Stimulated activated CD8-positive, alpha-beta memory T cell treated with anti-CD3 and anti-CD28 coated beads, Interleukin-7, amount 100 ng/mL, for 48 hours (primary cell): ENCODE results near the gene MUC2.

Experiments used
- DNase-seq, 2 donors: peaks; one replicate each; pipeline ENCODE4 v3.0.0-alpha.2; 2020; ENCODE audit warnings: low read depth in 1 of 2; ENCODE audit errors: extremely low read depth in 1 of 2

The MUC2 gene

GRCh38 chr11:1074244-1075221 lies at the start of gene MUC2:
TSS of gene MUC2 (plus strand) at chr11:1074874.
- DNase-seq: no peak

- DNase-seq: no peak
Observed at GRCh38 chr11:1025410-1026162, 49.1 kb upstream of the MUC2 start.

- DNase-seq: no peak
Observed at GRCh38 chr11:1026163-1026450, 48.6 kb upstream of the MUC2 start.

- no peak for DNase-seq
Observed at GRCh38 chr11:1026641-1027482, 47.8 kb upstream of the MUC2 start.

- no peak for DNase-seq
Observed at GRCh38 chr11:1027483-1028290, 47.0 kb upstream of the MUC2 start.

DNA sequence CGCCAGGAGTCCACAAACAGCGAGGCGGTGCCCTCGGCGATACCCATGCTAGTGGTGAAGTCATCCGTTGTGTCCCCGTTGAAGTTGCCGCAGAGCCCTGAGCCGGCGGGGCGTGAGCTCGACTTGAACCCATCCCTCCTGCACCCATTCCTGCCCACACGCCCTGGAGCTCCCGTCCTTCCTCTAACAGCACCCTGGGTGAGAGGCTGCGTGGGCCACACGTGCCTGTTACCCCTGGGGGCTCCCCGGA lies 46.5 kb upstream of the MUC2 start:
- no peak for DNase-seq

DNA sequence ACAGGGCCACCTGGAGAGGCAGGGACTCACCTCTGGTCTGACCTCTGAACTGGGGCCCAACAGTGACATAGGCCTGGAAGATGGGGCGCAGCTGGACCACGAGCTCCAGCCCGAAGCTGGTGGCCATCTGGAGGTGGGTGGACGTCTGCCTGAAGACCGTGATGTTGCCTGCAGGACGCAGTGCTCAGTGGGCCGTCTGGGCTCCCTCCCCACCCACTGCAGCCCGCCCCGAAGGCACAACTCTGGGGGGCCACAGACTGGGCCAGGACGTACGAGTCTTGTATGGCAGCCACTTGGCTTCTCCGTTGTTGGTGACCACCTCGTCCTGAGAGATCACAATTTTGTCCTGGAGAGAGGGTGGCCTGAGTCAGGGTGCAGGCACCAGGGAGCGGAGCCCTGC lies 46.1 kb upstream of the MUC2 start:
- no peak for DNase-seq

- no peak for DNase-seq
Observed at GRCh38 chr11:1029051-1029450, 45.6 kb upstream of the MUC2 start.

- DNase-seq: no peak
Observed at GRCh38 chr11:1029654-1030053, 45.0 kb upstream of the MUC2 start.

GRCh38 chr11:1030086-1030485 lies 44.6 kb upstream of the MUC2 start:
- no peak for DNase-seq

DNA sequence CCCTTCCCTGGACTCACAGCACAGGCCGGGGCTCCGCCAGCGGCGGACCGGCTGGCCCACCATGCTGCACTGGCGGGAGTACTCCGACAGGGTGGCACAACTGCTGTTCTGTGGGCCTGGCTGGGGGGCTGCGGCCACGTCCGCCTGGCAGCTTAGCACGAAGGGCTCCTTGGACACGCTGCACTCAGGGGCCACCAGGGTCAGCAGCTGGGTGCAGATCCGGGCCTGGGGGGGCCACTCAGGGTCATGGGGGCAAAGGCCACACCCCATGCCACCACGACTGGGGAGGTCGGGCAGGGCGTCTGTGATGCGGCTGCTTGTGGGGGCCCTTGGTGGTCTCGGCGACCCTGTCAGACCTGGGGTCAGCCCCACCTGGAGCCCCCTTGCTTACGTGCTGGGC lies 44.1 kb upstream of the MUC2 start:
- DNase-seq: no peak

DNA sequence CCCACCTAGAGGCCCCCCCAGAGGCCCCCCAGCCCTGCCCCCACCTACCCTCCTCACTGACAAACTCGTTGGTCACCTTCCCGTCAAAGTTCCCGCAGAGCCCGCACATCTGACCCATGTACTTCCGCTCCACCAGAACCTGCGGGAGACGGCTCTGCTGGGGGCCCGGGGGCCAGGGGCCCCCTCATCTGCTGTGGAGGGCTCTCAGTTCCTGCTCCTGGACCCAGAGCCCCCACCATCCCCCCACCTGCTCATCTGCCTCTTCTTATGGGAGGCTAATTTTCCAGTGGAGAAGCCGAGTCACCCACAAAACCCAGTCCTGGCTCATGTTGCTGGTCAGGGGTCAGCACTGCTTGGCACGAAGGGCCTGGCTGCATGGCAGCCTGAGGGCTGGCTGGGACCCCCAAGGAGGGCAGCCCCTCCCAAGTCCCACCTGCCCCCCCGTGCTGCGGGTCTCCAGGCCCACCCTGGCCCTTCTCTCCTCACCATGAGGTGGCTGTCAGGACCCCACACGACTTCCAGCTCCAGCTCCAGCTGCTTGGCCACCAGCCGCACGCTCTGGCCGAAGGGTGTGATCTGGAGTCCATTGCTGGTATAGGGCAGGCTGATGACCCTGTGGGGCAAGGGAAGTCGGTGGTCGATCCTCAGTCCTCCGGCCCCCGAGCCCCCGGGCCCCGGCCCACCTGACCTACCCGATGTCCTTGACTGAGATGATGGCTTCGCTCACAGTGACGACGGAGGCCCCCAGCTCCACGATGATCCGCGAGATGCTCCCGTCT lies 43.4 kb upstream of the MUC2 start:
- no peak for DNase-seq

DNA sequence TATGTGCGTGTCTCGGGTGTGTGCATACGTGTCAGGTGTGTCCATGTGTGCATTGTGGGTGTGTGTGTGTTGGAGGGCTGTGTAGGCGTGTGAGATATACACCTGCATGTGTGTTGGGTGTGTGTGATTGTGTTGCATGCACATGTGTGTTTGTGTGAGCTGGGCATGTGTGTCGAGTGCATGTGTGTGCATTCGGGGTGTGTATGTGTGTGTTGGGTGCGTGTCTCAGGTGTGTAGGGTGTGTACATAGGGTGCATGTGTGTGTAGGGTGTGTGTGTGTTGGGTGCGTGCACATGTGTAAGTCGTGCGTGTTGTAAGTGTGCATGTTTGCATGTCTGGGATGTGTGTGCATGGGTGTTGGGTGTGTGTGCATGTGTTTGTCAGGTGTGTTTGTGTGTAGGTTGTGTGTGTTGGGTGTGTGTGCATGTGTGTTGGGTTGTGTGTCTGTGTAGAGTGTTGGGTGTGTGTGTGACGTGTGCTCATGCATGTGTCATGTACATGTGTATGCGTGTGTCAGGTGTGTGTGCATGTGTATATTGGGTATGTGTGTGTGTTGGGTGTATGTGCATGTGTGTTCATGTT lies 42.3 kb upstream of the MUC2 start:
- DNase-seq: no peak

DNA sequence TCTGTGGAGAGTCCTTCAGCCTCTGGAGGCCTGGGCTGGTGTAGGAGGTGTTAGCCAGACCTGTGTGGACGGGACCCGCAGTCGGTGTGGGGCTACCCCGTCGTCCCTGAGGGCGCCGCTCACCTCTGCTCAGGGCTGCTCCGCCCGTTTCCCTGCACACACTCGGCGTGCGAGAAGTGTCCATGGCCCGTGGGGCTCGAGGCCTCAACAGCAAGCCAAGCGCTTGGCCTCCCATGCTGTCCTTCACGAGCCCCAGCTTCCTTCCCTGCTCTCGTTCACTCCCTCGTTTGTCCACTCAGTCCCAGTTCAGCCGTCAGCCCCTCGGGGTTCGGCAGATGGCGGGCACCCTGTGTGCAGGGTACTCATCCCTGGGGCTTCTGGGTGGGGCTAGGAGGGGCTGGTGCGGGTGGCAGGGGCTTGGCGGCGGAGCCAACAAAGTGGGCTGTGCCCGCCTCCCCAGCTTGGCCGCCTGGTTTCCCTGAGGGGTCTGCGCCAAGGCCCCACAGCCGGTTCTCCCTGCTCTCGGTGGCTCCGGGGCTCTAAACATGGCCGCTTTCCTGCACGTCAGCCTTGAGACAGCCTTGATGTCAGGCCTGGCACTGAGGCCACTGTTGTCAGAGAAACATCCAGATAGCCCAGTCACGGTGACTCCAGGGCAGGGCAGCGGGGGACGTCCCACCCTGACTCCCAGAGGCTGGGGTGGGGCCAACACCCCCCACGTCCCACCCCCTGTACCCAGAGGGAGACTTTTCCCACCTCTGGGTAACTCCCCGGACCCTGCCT lies 41.5 kb upstream of the MUC2 start:
- DNase-seq: no peak

GRCh38 chr11:1034001-1034400 lies 40.7 kb upstream of the MUC2 start:
- DNase-seq: no peak

GRCh38 chr11:1034456-1035295 lies 40.0 kb upstream of the MUC2 start:
- no peak for DNase-seq

- DNase-seq: no peak
Observed at GRCh38 chr11:1035577-1036283, 38.9 kb upstream of the MUC2 start.
